ENCODE data around the gene BMPR1A. TPM values are rescaled to one million over a fixed set of nuclear protein-coding genes. Genes with fewer than 3 reads are reported as not detected.

The BMPR1A gene
- total RNA-seq, 1 experiment from 2014 or later: 24.3 TPM

GRCh38 chr10:86960003-86960862 lies 203.8 kb downstream of the BMPR1A start:
- TF ChIP-seq EZH2 (IDR thresholded peaks at IDR 0.05; ENCODE audit: low read depth) (no peak), CTCF (conservative IDR thresholded peaks at IDR 0.05) (peak; percentile 94)
- Histone ChIP-seq H3K4me2 (peak overlapping the region; percentile 87), H3K36me3 (ENCODE audit: low read depth) (no peaks in the 10 kb centered on the region), H3K4me3 (peak overlapping the region; percentile 72), H3K4me1 (replicated peaks; ENCODE audit: insufficient read depth) (peaks cover 45% of the 10 kb centered on the region), H3K27ac (peak overlapping the region; percentile 80), H3K27me3 (ENCODE audit: insufficient read depth, low read depth) (no peaks in the 10 kb centered on the region), H3K9me2 (ENCODE audit: insufficient read depth) (no peaks in the 10 kb centered on the region), H4K20me1 (ENCODE audit: insufficient read depth) (no peaks in the 10 kb centered on the region), H3F3A (ENCODE audit: insufficient read depth, low read depth) (peaks cover 11% of the 10 kb centered on the region), H3K79me2 (ENCODE audit: low read depth) (no peaks in the 10 kb centered on the region), H3K9me3 (ENCODE audit: insufficient read depth, low read depth) (no peaks in the 10 kb centered on the region), H2AFZ (peak overlapping the region; percentile 75)
- DNase-seq: peak; percentile 69 to 72
- CTCF ChIA-PET: interaction anchor here (0.6 to 0.7 kb wide), 4 partner anchors 12 to 455 kb away, joined by 3 to 22 read pairs (median 6); no protein-coding TSS in a partner anchor
- BruUV-seq (replicated peaks): no TSS peak
- intact Hi-C loops (cut with micrococcal nuclease; ENCODE audit: unreplicated experiment): loop anchor here (1.0 to 5.0 kb wide), 2 partner anchors 21 to 248 kb away; no protein-coding TSS in a partner anchor
- POLR2A ChIA-PET (ENCODE audit: unreplicated experiment): interaction anchor here (0.5 to 0.6 kb wide), 3 partner anchors 10 to 697 kb away, joined by 3 to 17 read pairs (median 6); no protein-coding TSS in a partner anchor

GRCh38 chr10:86960863-86961434 lies 204.5 kb downstream of the BMPR1A start:
- H2AFZ ChIP-seq: no peak overlapping the region
- H3K79me2 ChIP-seq (ENCODE audit: low read depth): no peaks in the 10 kb centered on the region
- H4K20me1 ChIP-seq (ENCODE audit: insufficient read depth): no peaks in the 10 kb centered on the region
- H3F3A ChIP-seq (ENCODE audit: insufficient read depth, low read depth): peaks cover 11% of the 10 kb centered on the region
- H3K36me3 ChIP-seq (ENCODE audit: low read depth): no peaks in the 10 kb centered on the region
- no peaks in the 10 kb centered on the region for H3K27me3 ChIP-seq (ENCODE audit: insufficient read depth, low read depth)
- TF ChIP-seq EZH2 (IDR thresholded peaks at IDR 0.05; ENCODE audit: low read depth) (no peak), CTCF (conservative IDR thresholded peaks at IDR 0.05) (no peak)
- intact Hi-C loops (cut with micrococcal nuclease; ENCODE audit: unreplicated experiment): loop anchor here (1.0 to 5.0 kb wide), 2 partner anchors 22 to 249 kb away; no protein-coding TSS in a partner anchor
- H3K9me2 ChIP-seq (ENCODE audit: insufficient read depth): no peaks in the 10 kb centered on the region
- H3K9me3 ChIP-seq (ENCODE audit: insufficient read depth, low read depth): no peaks in the 10 kb centered on the region
- DNase-seq: no peak
- no TSS peak for BruUV-seq (replicated peaks)
- H3K4me2 ChIP-seq: peak overlapping the region; percentile 87
- H3K27ac ChIP-seq: peak overlapping the region; percentile 80
- H3K4me3 ChIP-seq: peak overlapping the region; percentile 72
- ChIA-PET CTCF (interaction anchor here (0.6 to 0.7 kb wide), 3 partner anchors 12 to 456 kb away, joined by 3 to 22 read pairs (median 9); no protein-coding TSS in a partner anchor), POLR2A (ENCODE audit: unreplicated experiment) (interaction anchor here (0.6 kb wide), 1 partner anchor 9 kb away, joined by 3 read pairs; no protein-coding TSS in a partner anchor)
- H3K4me1 ChIP-seq (replicated peaks; ENCODE audit: insufficient read depth): peaks cover 45% of the 10 kb centered on the region

- intact Hi-C loops (cut with micrococcal nuclease; ENCODE audit: unreplicated experiment): loop anchor here (5.0 kb wide), 1 partner anchor 249 kb away; no protein-coding TSS in a partner anchor
- no peaks in the 10 kb centered on the region for H3K27me3 ChIP-seq (ENCODE audit: insufficient read depth, low read depth)
- CTCF ChIA-PET: no interaction called here
- no peak for TF ChIP-seq EZH2 (IDR thresholded peaks at IDR 0.05; ENCODE audit: low read depth)
- TF ChIP-seq CTCF (conservative IDR thresholded peaks at IDR 0.05): no peak
- no peaks in the 10 kb centered on the region for H3K36me3 ChIP-seq (ENCODE audit: low read depth)
- H3K79me2 ChIP-seq (ENCODE audit: low read depth): no peaks in the 10 kb centered on the region
- no TSS peak for BruUV-seq (replicated peaks)
- H3K9me2 ChIP-seq (ENCODE audit: insufficient read depth): no peaks in the 10 kb centered on the region
- H3K9me3 ChIP-seq (ENCODE audit: insufficient read depth, low read depth): no peaks in the 10 kb centered on the region
- H4K20me1 ChIP-seq (ENCODE audit: insufficient read depth): no peaks in the 10 kb centered on the region
- H3F3A ChIP-seq (ENCODE audit: insufficient read depth, low read depth): peaks cover 11% of the 10 kb centered on the region
- H3K4me3 ChIP-seq: peak overlapping the region; percentile 72; the same call in 1 of the 2 replicates
- DNase-seq: peak in 1 of 2 experiments; percentile 86
- H3K4me1 ChIP-seq (replicated peaks; ENCODE audit: insufficient read depth): peaks cover 49% of the 10 kb centered on the region
- H2AFZ ChIP-seq: no peak overlapping the region
- H3K4me2 ChIP-seq: peak overlapping the region; percentile 87
- peak overlapping the region; percentile 80 for H3K27ac ChIP-seq
- POLR2A ChIA-PET (ENCODE audit: unreplicated experiment): interaction anchor here (0.5 kb wide), 1 partner anchor 10 kb away, joined by 3 read pairs; no protein-coding TSS in a partner anchor
Measured at GRCh38 chr10:86961481-86962091, 205.2 kb downstream of the BMPR1A start.

Data from PC-9 (cell line).